ENCODE measurements around the gene SUV39H2. TPM values are rescaled to one million over a fixed set of nuclear protein-coding genes. Genes with fewer than 3 reads are reported as not detected.
A peak's percentile ranks its signal among the peaks of the same experiment; 100 is the strongest.

SUV39H2 gene
- total RNA-seq, 1 donor = 27.2 TPM

DNA sequence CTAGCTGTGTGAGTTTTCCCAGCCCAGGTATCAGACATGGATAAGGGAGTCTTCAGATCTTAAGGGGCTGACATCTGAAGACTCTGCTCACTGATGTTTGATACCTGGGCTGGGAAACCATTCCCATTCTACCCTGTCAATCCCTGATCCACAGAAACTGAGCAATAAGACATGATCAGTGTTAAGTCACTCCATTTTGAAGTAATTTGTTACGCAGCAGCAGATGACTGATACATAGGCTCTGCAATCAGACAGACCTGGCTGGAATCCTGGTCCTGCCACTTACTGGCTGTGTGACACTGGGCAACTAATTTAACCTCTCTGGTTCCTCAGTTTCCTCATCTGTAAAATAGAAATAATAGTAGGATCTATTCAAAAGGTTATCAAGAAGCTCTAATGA, 68.6 kb downstream of the SUV39H2 start:
- TF ChIP-seq, protein P1, sequence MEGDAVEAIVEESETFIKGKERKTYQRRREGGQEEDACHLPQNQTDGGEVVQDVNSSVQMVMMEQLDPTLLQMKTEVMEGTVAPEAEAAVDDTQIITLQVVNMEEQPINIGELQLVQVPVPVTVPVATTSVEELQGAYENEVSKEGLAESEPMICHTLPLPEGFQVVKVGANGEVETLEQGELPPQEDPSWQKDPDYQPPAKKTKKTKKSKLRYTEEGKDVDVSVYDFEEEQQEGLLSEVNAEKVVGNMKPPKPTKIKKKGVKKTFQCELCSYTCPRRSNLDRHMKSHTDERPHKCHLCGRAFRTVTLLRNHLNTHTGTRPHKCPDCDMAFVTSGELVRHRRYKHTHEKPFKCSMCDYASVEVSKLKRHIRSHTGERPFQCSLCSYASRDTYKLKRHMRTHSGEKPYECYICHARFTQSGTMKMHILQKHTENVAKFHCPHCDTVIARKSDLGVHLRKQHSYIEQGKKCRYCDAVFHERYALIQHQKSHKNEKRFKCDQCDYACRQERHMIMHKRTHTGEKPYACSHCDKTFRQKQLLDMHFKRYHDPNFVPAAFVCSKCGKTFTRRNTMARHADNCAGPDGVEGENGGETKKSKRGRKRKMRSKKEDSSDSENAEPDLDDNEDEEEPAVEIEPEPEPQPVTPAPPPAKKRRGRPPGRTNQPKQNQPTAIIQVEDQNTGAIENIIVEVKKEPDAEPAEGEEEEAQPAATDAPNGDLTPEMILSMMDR (IDR thresholded peaks at IDR 0.05; ENCODE audit: insufficient read depth, low read depth, low read length) = no peak
- H3K4me3 ChIP-seq (ENCODE audit: low read depth, low read length) = no peak overlapping the region
- DNase-seq (ENCODE audit: low read depth) = no peak

DNA sequence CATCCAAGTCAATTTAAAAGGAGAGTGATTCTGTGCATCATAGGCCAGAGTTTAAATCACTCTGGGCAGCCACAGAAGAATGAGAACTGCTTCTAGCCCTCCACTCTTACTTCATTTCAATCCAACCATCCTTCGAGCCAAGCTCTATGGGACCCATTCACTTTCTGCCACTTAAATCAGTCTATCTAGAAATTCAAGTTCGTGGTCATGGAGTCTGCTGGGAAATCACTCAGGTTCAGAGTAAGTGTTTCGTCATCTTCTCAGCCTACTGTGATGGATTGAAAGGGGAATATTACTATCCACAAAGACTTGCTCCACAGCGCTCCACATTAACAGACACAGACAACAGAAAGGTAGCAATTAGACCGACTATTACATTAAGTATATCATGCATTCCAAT, 70.6 kb downstream of the SUV39H2 start:
- peak; percentile 3 for DNase-seq (ENCODE audit: low read depth)
- TF ChIP-seq, protein P1 (IDR thresholded peaks at IDR 0.05; ENCODE audit: insufficient read depth, low read depth, low read length) = no peak
- H3K4me3 ChIP-seq (ENCODE audit: low read depth, low read length) = no peak overlapping the region

DNA sequence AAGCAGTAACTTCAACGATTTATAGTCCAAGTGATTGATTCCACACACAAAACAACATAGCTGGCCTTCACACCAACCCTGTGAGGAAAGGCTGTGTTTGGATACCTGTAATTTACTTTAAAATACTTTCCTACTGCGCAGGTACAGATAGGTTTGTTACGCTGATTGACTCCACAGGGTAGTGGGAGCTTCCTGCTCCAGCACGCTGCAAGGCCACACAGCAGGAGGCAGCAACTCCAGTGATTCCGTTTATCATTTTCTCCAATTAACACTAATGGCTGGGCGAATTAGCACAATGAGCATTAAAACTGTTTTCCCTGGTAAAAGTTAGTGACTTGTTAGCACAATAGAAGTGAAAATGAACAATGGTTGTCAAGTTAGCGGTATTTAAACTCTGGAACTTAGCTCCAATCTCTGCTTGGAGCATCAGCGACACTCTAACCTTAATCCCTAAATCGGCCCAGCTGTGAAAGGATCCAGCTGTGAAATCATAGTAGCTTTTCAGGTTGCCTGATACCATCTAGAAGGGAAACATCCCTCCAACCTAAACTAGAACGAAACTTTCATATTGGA, 74.3 kb downstream of the SUV39H2 start:
- DNase-seq (ENCODE audit: low read depth) = no peak
- TF ChIP-seq, protein P1 (IDR thresholded peaks at IDR 0.05; ENCODE audit: insufficient read depth, low read depth, low read length) = peak; percentile 32

DNA sequence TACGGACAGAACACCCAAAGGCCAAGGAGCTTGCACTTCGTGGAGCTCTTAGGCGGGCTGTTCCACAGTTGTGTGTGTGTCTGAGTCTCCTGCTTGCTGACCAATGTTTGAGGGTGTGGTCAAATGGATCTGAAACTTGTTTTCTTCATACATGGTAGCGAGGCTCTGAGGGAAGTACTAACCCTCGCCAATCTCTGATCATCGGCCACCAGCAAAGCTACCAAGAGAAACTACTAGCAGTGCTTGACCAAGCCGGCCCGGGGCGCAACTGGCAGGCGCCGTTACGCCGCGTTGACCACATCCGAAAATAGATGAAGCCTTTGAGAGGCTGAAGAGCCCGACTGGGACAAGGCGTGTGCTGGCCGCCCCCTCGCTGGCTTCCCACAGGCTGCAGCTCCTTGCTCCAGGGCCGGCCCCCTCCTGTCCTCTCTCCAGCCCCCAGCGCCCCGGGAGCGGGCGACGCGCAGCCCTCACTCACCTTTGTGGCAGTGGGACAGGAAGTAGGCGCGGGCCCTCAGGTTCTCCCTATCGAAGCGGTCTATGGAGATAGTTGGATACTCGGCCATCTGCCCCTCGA, 74.8 kb downstream of the SUV39H2 start:
- peak; percentile 63 for DNase-seq (ENCODE audit: low read depth)
- TF ChIP-seq, protein P1 (IDR thresholded peaks at IDR 0.05; ENCODE audit: insufficient read depth, low read depth, low read length) = peak; percentile 14

More for the DNA sequence above, 74.3 kb downstream of the SUV39H2 start:
- H3K4me3 ChIP-seq (ENCODE audit: low read depth, low read length) = peak overlapping the region; percentile 87

More for the DNA sequence above, 74.8 kb downstream of the SUV39H2 start:
- peak overlapping the region; percentile 87 for H3K4me3 ChIP-seq (ENCODE audit: low read depth, low read length)

Other genes with a start within 250 kb of the SUV39H2 start
- gene FAM107B, start 104.0 kb upstream of the SUV39H2 start, total RNA-seq = 17.7 and 19.0 TPM in 2 replicates
- gene CDNF, start 40.8 kb upstream of the SUV39H2 start, total RNA-seq = 0.43 and 1.3 TPM in 2 replicates
- 12.2 and 15.5 TPM in 2 replicates for gene HSPA14, start 40.6 kb upstream of the SUV39H2 start, total RNA-seq
- gene MSANTD7, start 40.6 kb upstream of the SUV39H2 start, total RNA-seq = 17.1 and 23.3 TPM in 2 replicates
- gene DCLRE1C, start 75.2 kb downstream of the SUV39H2 start, total RNA-seq = 9.5 and 12.6 TPM in 2 replicates
- 0.32 TPM in 1 of 2 replicates, not detected in the other for gene MEIG1, start 80.5 kb downstream of the SUV39H2 start, total RNA-seq
- not detected in 2 replicates for gene OLAH, start 165.1 kb downstream of the SUV39H2 start, total RNA-seq
- gene ACBD7, start 209.9 kb downstream of the SUV39H2 start, total RNA-seq = 0.97 and 1.3 TPM in 2 replicates
- 13.8 and 14.2 TPM in 2 replicates for gene RPP38, start 218.5 kb downstream of the SUV39H2 start, total RNA-seq